Keratinocyte (primary cell): ENCODE measurements around the gene TNFSF8. TPM values are rescaled to one million over a fixed set of nuclear protein-coding genes. Genes with fewer than 3 reads are reported as not detected.

Experiments
- DNase-seq: peaks from one replicate; pipeline ENCODE4 v3.0.0-alpha.2; 2011; ENCODE audit warnings: low read depth, missing footprints, low spot score
- FAIRE-seq: peaks from 2 replicates; lab custom pipeline; 2011; peaks lifted over from hg19 to GRCh38; lab: Jason Lieb, UNC
- H2AFZ ChIP-seq: 2 replicates; pipeline ENCODE4 v1.6.0; 2012; ENCODE audit warnings: low read length, control low read depth, inconsistent platforms; ENCODE audit not compliant: control insufficient read depth
- H3K27ac ChIP-seq: 2 replicates; pipeline ENCODE4 v1.5.1; 2011; ENCODE audit warnings: low read length; ENCODE audit not compliant: control insufficient read depth, insufficient read depth
- H3K27me3 ChIP-seq: 3 replicates; pipeline ENCODE4 v1.6.0; 2011; ENCODE audit warnings: low read length; ENCODE audit not compliant: control insufficient read depth, insufficient read depth; ENCODE audit errors: extremely low read depth
- H3K36me3 ChIP-seq, 2 experiments: 2 replicates in 1 of 2; 3 replicates in 1 of 2; pipeline ENCODE4 v1.5.1; 2011; ENCODE audit warnings: low read length in 2 of 2, mild to moderate bottlenecking in 1 of 2; ENCODE audit not compliant: control insufficient read depth in 2 of 2, insufficient read depth in 2 of 2; ENCODE audit errors: extremely low read depth in 1 of 2
- H3K4me1 ChIP-seq: 3 replicates; pipeline ENCODE4 v1.5.1; 2011; ENCODE audit warnings: low read length; ENCODE audit not compliant: control insufficient read depth, insufficient read depth; ENCODE audit errors: extremely low read depth
- H3K4me2 ChIP-seq: 3 replicates; pipeline ENCODE4 v1.6.0; 2011; ENCODE audit warnings: low read depth, low read length; ENCODE audit not compliant: control insufficient read depth, insufficient read depth; ENCODE audit errors: extremely low read depth
- H3K4me3 ChIP-seq, 3 experiments: fragments of 200-600 bp in 1 of 3; sonication (generic) in 1 of 3; 2 replicates in 2 of 3; 3 replicates in 1 of 3; pipeline ENCODE4 v1.5.1; 2011 to 2016; ENCODE audit warnings: low read length in 3 of 3, mild to moderate bottlenecking in 3 of 3, control low read depth in 2 of 3, inconsistent platforms in 1 of 3, low read depth in 1 of 3, mixed read lengths in 1 of 3, mixed run types in 1 of 3, moderate library complexity in 1 of 3; ENCODE audit not compliant: control insufficient read depth in 2 of 3, insufficient read depth in 2 of 3; ENCODE audit errors: extremely low read depth in 1 of 3
- H3K79me2 ChIP-seq: 2 replicates; pipeline ENCODE4 v1.6.0; 2012; ENCODE audit warnings: low read length; ENCODE audit not compliant: control insufficient read depth, insufficient read depth
- H3K9ac ChIP-seq: 3 replicates; pipeline ENCODE4 v1.6.0; 2011; ENCODE audit warnings: low read length; ENCODE audit not compliant: control insufficient read depth, insufficient read depth; ENCODE audit errors: extremely low read depth
- H3K9me1 ChIP-seq: 3 replicates; pipeline ENCODE4 v1.6.0; 2011; ENCODE audit warnings: low read length; ENCODE audit not compliant: control insufficient read depth, insufficient read depth; ENCODE audit errors: extremely low read depth
- H3K9me3 ChIP-seq: 2 replicates; pipeline ENCODE4 v1.5.1; 2012; ENCODE audit warnings: low read depth, low read length; ENCODE audit not compliant: control insufficient read depth
- H4K20me1 ChIP-seq: 3 replicates; pipeline ENCODE4 v1.6.0; 2011; ENCODE audit warnings: low read length; ENCODE audit not compliant: control insufficient read depth, insufficient read depth; ENCODE audit errors: extremely low read depth
- CTCF ChIP-seq, 3 experiments: IDR thresholded peaks in 1 of 3; conservative IDR thresholded peaks in 1 of 3; optimal IDR thresholded peaks in 1 of 3; 2 replicates in 2 of 3; 3 replicates in 1 of 3; pipeline versions ENCODE3 to v1.5.1; 2011; ENCODE audit warnings: low read length in 3 of 3, mild to moderate bottlenecking in 3 of 3, moderate library complexity in 2 of 3, control low read depth in 1 of 3, inconsistent platforms in 1 of 3; ENCODE audit not compliant: insufficient read depth in 2 of 3; ENCODE audit errors: extremely low read depth in 1 of 3
- EZH2 ChIP-seq: IDR thresholded peaks from one replicate; pipeline ENCODE4 v1.6.1; 2012; ENCODE audit warnings: inconsistent platforms, mild to moderate bottlenecking, low read length, moderate library complexity
- dilution Hi-C: fragments of 300-500 bp; cut with MboI; formaldehyde crosslinking; loops from one replicate; pipeline ENCODE4 v1.7.0; 2020; ENCODE audit warnings: low sequenced_read_pairs; ENCODE audit not compliant: extremely low pct_ligation_motif_present
- polyA plus RNA-seq, 5 experiments: library from polyadenylated mRNA; depleted of rRNA in 3 of 5; stranded (reverse) in 3 of 5; stranded (forward) in 1 of 5; unstranded in 1 of 5; fragments of >200 nt; gene quantifications; 1 replicate in 1 of 5; 2 replicates in 3 of 5; 3 replicates in 1 of 5; pipeline versions ENCODE4 v1.2.1 to v1.2.3, GENCODE V29; 2011 to 2012; ENCODE audit warnings: missing spikeins in 2 of 5, low read depth in 1 of 5, low replicate concordance in 1 of 5

Gene TNFSF8
- polyA plus RNA-seq, 1 donor (not counting 4 experiments of a cell fraction or from before 2014, with no cell fraction given) = not detected

GRCh38 chr9:114958844-114959235 lies 28.4 kb upstream of the TNFSF8 start:
- TF ChIP-seq EZH2 (no peak), CTCF (optimal IDR thresholded peaks at IDR 0.05 in 1 of 3, IDR thresholded peaks at IDR 0.05 in 1 of 3, conservative IDR thresholded peaks at IDR 0.05 in 1 of 3; ENCODE audit: extremely low read depth in 1 of 3, insufficient read depth in 2 of 3, low read length in 3 of 3) (no peak)
- Histone ChIP-seq H3K27ac (no peak overlapping the region), H3K4me3 (no peak overlapping the region), H3K4me2 (no peak overlapping the region), H3K9me1 (no peaks in the 10 kb centered on the region), H2AFZ (no peak overlapping the region), H3K36me3 (no peaks in the 10 kb centered on the region), H4K20me1 (no peaks in the 10 kb centered on the region), H3K27me3 (peaks cover under 1% of the 10 kb centered on the region), H3K79me2 (no peaks in the 10 kb centered on the region), H3K9me3 (peaks cover 3% of the 10 kb centered on the region), H3K9ac (no peak overlapping the region), H3K4me1 (peaks cover 4% of the 10 kb centered on the region)
- DNase-seq = no peak
- no peak for FAIRE-seq
- dilution Hi-C loops = no loop called here

- Histone ChIP-seq H3K4me2 (no peak overlapping the region), H3K27ac (no peak overlapping the region)
Observed at GRCh38 chr9:114958021-114958843, 27.8 kb upstream of the TNFSF8 start.

More at GRCh38 chr9:114958021-114958843, 27.8 kb upstream of the TNFSF8 start:
- no peaks in the 10 kb centered on the region for H3K9me1 ChIP-seq
- no peaks in the 10 kb centered on the region for H3K36me3 ChIP-seq
- no peak for FAIRE-seq
- DNase-seq = no peak
- no peak overlapping the region for H2AFZ ChIP-seq
- H3K27me3 ChIP-seq = no peaks in the 10 kb centered on the region
- H4K20me1 ChIP-seq = no peaks in the 10 kb centered on the region
- no peak overlapping the region for H3K9ac ChIP-seq
- no peaks in the 10 kb centered on the region for H3K79me2 ChIP-seq
- no peak overlapping the region for H3K4me3 ChIP-seq
- dilution Hi-C loops = no loop called here
- TF ChIP-seq EZH2 = no peak
- no peak for TF ChIP-seq CTCF (optimal IDR thresholded peaks at IDR 0.05 in 1 of 3, IDR thresholded peaks at IDR 0.05 in 1 of 3, conservative IDR thresholded peaks at IDR 0.05 in 1 of 3; ENCODE audit: extremely low read depth in 1 of 3, insufficient read depth in 2 of 3, low read length in 3 of 3)
- peaks cover 8% of the 10 kb centered on the region for H3K4me1 ChIP-seq
- peaks cover 3% of the 10 kb centered on the region for H3K9me3 ChIP-seq
